ENCODE measurements around the gene F5.
A peak's percentile ranks its signal among the peaks of the same experiment; 100 is the strongest.

Gene F5

GRCh38 chr1:169478094-169478672, 108.1 kb downstream of the F5 start:
- no peak for DNase-seq (ENCODE audit: low spot score)

DNA sequence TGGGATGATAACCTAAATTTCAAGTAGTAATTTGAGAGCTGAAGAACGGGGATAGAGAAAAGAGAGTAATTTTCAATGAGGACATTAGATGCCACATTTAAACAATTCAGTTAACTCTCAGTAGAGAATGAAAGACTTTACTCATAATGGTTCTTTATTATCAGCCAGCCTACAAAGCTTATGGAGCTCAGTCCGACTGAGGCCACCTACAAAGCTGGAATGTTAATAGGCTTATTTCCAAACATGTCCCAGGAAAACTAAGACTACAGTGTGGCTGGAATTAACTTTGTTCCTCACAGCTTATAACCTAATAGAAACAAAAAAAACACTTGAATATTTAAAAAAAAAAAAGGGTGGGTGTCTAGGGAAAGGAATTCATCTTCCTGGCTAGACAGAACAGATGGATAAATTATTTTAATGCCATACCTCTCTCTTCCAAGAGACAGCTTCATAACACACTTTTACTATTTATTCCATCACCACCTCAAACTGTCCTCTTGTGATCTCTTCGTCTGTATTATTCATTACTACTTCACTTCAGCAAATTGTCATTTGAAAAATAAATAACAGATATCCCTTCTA, 110.4 kb downstream of the F5 start:
- no peak for DNase-seq (ENCODE audit: low spot score)

DNA sequence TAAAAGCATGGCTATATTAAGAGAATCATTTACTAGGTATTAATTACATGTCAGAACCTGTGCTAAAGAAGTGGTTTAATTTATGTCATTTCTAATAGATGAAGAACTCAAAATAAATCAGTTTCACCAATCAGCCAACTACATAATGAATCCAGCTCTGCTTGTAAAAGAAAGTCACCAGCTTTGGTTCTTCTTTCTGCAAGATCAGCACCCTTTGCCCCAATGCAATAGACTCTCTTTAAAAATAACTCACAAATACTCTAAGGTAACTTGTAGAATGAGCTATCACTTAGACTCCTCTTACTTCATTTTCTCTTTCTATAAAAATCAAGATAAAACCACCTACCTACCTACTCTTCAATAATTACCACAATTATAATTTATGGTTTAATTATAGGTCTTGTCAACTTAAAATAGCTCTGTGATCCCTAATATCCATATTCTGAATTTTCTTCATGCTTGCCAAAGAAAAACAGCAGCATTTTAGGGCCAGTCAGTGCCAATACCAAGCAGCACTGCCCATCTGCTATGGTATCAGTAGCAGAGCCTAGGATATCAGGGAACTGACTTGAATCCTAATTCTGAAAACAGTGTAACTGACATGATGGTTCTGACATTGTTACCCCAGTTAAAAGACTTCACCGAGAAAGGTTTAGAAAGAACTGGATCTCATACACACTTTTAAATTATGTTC, 111.8 kb downstream of the F5 start:
- DNase-seq (ENCODE audit: low spot score) = no peak

- no peak for DNase-seq (ENCODE audit: low spot score)
Observed at GRCh38 chr1:169473347-169473746, 112.9 kb downstream of the F5 start.

- DNase-seq (ENCODE audit: low spot score) = no peak
Observed at GRCh38 chr1:169472738-169473137, 113.5 kb downstream of the F5 start.

DNA sequence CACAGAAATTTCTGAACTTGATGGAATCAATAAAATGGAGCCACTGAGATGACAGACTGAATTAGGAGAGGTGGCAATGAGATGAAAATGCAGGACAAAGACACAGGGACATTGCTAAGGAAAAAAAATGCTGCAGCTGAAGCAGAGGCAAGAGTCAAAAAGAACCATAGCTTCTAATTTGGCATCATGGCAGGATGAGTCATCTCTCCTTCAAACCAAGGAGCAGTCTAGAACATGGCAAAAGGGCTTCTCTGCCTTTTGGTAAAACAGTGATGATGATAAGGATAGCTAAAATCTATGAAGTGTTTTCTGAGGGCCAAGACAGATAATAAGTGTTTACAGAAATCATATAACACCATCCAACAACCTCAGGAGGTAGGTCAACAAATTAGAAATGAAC, 117.3 kb downstream of the F5 start:
- no peak for DNase-seq (ENCODE audit: low spot score)

- DNase-seq (ENCODE audit: low spot score) = peak; percentile 18
Observed at GRCh38 chr1:169466259-169467230, 119.7 kb downstream of the F5 start.

DNA sequence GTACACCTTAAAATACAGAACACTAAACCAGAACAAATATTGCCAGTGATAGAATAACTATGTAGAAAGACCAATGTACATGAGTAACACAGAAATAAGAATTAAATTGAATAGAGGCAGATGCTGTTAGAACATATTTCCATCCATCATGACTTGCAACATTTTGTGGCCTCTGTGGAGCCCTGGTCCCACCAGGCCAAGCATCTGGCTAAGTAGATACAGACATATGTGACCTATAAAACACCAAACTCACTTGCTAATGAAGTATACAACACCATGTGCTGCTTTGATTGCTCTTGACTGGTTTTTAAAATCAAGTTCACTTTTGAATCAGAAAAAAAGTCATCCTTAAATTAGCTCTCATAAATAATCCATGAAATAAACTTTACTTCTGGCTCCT, 121.0 kb downstream of the F5 start:
- DNase-seq (ENCODE audit: low spot score) = no peak
